SKM-1 treated with dmso at 0.1 percent for 144 hours (cell line): ENCODE results near the gene C1orf198.

Experiments
- DNase-seq: peaks from one replicate; lab custom pipeline; 2025; ENCODE audit not compliant: unreplicated experiment; lab: John Stamatoyannopoulos, UW

The C1orf198 gene

GRCh38 chr1:230894032-230894431, 25.7 kb upstream of the C1orf198 start:
- DNase-seq = no peak

GRCh38 chr1:230892018-230892491, 23.7 kb upstream of the C1orf198 start:
- DNase-seq = no peak

- DNase-seq = no peak
Measured at GRCh38 chr1:230891413-230891812, 23.1 kb upstream of the C1orf198 start.

GRCh38 chr1:230884646-230885045, 16.3 kb upstream of the C1orf198 start:
- no peak for DNase-seq

GRCh38 chr1:230883967-230884366, 15.6 kb upstream of the C1orf198 start:
- DNase-seq = no peak

- no peak for DNase-seq
Measured at GRCh38 chr1:230879778-230880177, 11.5 kb upstream of the C1orf198 start.

GRCh38 chr1:230878591-230878990, 10.3 kb upstream of the C1orf198 start:
- DNase-seq = no peak

GRCh38 chr1:230877924-230878590, 9.7 kb upstream of the C1orf198 start:
- no peak for DNase-seq

- DNase-seq = no peak
Measured at GRCh38 chr1:230877146-230877923, 9.0 kb upstream of the C1orf198 start.

- DNase-seq = no peak
Measured at GRCh38 chr1:230876660-230877059, 8.3 kb upstream of the C1orf198 start.

GRCh38 chr1:230875370-230875769, 7.0 kb upstream of the C1orf198 start:
- no peak for DNase-seq

- no peak for DNase-seq
Measured at GRCh38 chr1:230870916-230871315, 2.6 kb upstream of the C1orf198 start.

GRCh38 chr1:230869500-230869899, 1.2 kb upstream of the C1orf198 start:
- DNase-seq = no peak

- peak; percentile 59 for DNase-seq
Measured at GRCh38 chr1:230868736-230869385, 540 bp upstream of the C1orf198 start.

- peak; percentile 33 for DNase-seq
Measured at GRCh38 chr1:230867101-230867902, 1.0 kb downstream of the C1orf198 start.

- no peak for DNase-seq
Measured at GRCh38 chr1:230866171-230867070, 1.9 kb downstream of the C1orf198 start.

- DNase-seq = no peak
Measured at GRCh38 chr1:230865062-230865817, 3.1 kb downstream of the C1orf198 start.

- DNase-seq = peak; percentile 20
Measured at GRCh38 chr1:230864441-230864840, 3.9 kb downstream of the C1orf198 start.

GRCh38 chr1:230863449-230863848, 4.9 kb downstream of the C1orf198 start:
- peak; percentile 94 for DNase-seq
